B cell (primary cell): ENCODE data around the gene TEX13C.

ENCODE experiments used
- CTCF ChIP-seq: fragments of 200-600 bp; IDR thresholded peaks from one replicate; pipeline ENCODE4 v1.8.0; 2022; ENCODE audit warnings: antibody characterized with exemption, mild to moderate bottlenecking
- EZH2 ChIP-seq: IDR thresholded peaks from 2 replicates; pipeline ENCODE4 v1.6.1; 2012; ENCODE audit warnings: borderline replicate concordance, low read depth, mild to moderate bottlenecking, moderate library complexity, low read length; ENCODE audit not compliant: insufficient read depth, poor library complexity, severe bottlenecking

- TF ChIP-seq CTCF: no peak
- TF ChIP-seq EZH2: no peak
Measured at GRCh38 chrX:125340490-125340889, 20.8 kb downstream of the TEX13C start.
